ENCODE measurements around the gene MAGEA11.

MAGEA11 gene

GRCh38 chrX:149707147-149707901 lies 4.5 kb upstream of the MAGEA11 start:
- H3K4me3 ChIP-seq (ENCODE audit: low read length), result no peak overlapping the region
- no peak for DNase-seq (ENCODE audit: low read depth)
- TF ChIP-seq CTCF (conservative IDR thresholded peaks at IDR 0.05; ENCODE audit: low read length), result no peak

DNA sequence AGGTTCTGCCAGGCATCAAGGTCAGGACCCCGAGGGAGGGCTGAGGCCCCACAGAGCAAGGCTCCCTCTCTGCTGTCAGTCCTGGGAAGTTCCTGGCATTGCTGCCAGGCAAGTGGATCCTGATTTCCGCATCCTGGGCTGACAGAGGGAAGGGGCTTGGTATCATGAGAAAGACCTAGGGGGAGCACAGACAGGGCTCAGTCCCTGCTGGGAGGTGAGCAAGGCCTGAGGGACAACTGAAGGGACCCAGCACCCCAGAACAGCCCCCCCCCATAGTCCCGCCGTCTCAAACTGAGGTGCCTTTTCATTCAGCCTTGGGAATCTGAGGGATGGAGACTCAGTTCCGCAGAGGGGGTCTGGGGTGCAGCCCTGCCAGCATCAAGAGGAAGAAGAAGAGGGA lies 971 bp downstream of the MAGEA11 start:
- TF ChIP-seq CTCF (conservative IDR thresholded peaks at IDR 0.05; ENCODE audit: low read length), result no peak
- H3K4me3 ChIP-seq (ENCODE audit: low read length), result no peak overlapping the region
- no peak for DNase-seq (ENCODE audit: low read depth)

DNA sequence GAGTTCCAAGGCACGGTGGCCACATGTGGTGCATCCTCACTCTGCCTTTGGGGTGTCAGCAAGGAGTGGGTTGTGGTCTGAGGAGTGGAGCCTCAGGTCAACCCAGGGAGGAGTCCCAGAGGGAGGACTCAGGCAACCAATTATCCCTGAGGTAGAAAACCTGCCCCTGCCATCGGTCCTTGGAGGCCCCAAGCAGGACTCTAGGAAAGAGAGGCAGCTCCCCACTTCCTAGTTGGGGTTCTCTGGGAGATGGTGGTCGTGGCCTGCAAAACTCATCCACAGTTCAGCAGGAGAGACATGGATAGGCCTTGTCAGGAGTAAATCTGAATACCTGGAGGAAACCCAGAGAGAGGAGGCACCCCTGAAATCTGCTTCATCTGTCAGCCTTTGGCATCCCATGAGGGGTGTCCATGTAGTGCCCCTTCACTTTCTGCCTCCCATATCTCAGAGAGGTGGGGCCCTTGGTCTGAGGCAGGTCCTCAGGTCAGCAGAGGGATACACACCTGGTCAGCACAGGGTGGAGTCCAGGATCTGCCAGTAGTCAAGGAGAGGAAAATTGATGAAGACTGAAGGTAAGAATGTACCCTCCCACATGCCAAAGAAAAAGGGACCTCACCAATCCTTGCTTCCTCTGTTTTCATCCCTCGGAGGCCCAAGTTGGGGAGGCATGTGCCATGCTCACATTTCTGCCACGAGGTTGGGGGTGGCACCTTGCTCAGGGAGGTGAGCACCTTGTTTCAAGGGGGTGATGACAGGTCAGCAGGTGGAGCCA lies 1.6 kb downstream of the MAGEA11 start:
- H3K4me3 ChIP-seq (ENCODE audit: low read length), result no peak overlapping the region
- TF ChIP-seq CTCF (conservative IDR thresholded peaks at IDR 0.05; ENCODE audit: low read length), result no peak
- no peak for DNase-seq (ENCODE audit: low read depth)

DNA sequence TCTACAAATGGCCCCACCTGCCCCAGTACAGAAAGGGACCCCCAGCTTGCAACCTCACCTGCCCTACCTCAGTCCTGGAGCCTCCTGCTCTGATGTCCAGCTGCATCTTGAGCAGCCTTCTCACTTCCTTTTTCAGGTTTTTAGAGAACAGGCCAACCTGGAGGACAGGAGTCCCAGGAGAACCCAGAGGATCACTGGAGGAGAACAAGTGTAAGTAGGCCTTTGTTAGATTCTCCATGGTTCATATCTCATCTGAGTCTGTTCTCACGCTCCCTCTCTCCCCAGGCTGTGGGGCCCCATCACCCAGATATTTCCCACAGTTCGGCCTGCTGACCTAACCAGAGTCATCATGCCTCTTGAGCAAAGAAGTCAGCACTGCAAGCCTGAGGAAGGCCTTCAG lies 3.6 kb downstream of the MAGEA11 start:
- TF ChIP-seq CTCF (conservative IDR thresholded peaks at IDR 0.05; ENCODE audit: low read length), result no peak

DNA sequence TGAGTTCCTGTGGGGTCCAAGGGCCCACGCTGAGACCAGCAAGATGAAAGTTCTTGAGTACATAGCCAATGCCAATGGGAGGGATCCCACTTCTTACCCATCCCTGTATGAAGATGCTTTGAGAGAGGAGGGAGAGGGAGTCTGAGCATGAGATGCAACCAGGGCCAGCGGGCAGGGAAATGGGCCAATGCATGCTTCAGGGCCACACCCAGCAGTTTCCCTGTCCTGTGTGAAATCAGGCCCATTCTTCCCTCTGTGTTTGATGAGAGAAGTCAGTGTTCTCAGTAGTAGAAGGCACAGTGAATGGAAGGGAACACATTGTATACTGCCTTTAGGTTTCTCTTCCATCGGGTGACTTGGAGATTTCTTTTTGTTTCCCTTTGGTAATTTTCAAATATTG lies 4.8 kb downstream of the MAGEA11 start:
- no peak for TF ChIP-seq CTCF (conservative IDR thresholded peaks at IDR 0.05; ENCODE audit: low read length)
- no peak for DNase-seq (ENCODE audit: low read depth)
- H3K4me3 ChIP-seq (ENCODE audit: low read length), result no peak overlapping the region

More for the DNA sequence above, 3.6 kb downstream of the MAGEA11 start:
- no peak for DNase-seq (ENCODE audit: low read depth)
- H3K4me3 ChIP-seq (ENCODE audit: low read length), result no peak overlapping the region

DNA sequence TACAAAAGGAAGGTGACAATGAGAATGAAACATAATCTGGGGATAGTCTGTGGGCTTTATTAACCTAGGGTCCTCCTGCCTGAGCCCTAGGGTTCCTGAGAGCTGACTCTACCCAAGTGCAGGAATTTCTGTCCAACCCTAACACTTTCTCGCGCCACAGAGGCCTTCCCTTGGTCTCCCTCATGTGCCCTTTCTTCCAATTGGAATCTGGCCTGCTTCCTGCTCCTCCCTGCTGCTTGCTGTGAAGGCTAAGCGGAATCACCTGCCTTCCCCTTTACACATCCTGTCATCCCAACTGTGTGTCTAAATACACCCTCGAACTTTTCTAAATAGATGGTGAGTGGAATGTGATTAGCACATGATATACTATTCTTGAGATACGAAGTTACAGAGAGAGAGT lies 5.9 kb downstream of the MAGEA11 start:
- DNase-seq (ENCODE audit: low read depth), result no peak
- no peak overlapping the region for H3K4me3 ChIP-seq (ENCODE audit: low read length)
- TF ChIP-seq CTCF (conservative IDR thresholded peaks at IDR 0.05; ENCODE audit: low read length), result no peak

DNA sequence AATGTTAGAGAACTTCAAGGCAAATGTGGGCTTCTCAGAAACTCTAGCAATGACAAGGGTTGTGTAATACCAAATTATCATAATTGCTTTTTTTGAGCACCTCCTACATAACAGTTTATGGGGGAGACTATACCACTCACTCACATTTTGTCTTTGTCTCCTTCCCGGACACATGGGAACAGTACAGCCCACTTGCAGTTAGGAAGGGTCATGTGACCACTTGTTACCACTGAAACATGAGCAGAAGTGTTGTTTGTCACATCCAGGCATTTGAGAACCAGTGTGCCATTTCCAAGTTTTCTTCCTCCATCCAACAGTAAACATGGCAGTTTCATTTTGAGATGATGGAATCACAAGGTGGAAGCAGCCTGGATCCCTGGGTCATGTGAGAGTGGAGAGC lies 6.9 kb downstream of the MAGEA11 start:
- no peak for DNase-seq (ENCODE audit: low read depth)
- TF ChIP-seq CTCF (conservative IDR thresholded peaks at IDR 0.05; ENCODE audit: low read length), result no peak
- H3K4me3 ChIP-seq (ENCODE audit: low read length), result no peak overlapping the region

Measured in AG10803 (cell line).